Measurements from ENCODE around the gene GJB2.

DNA sequence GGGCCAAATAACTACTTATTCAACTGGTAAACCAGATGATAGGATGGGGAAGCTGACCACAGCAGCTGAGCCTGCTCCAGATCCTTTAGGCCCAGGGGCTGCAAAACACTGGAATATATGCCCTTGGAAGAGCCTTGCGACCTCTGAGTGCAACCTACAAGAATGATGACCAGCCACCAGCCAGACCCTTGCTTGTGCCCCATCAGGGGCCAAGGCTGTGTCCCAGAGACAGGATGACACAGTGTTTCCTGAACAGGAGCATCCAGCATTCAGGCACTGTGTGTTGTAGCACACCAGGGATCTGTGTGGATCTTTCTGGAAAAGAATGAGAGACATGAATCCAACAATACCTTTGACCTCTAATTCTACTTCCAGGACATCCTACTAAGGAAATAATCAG lies 46.4 kb downstream of the GJB2 start:
- TF ChIP-seq POLR2A (IDR thresholded peaks at IDR 0.05; ENCODE audit: extremely low read depth, insufficient read length): no peak
- TF ChIP-seq, protein P1, sequence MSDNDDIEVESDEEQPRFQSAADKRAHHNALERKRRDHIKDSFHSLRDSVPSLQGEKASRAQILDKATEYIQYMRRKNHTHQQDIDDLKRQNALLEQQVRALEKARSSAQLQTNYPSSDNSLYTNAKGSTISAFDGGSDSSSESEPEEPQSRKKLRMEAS (IDR thresholded peaks at IDR 0.05; ENCODE audit: low read depth, low read length): no peak

Measured in NB4 (cell line).